ENCODE data around the gene CLEC9A.
A peak's percentile ranks its signal among the peaks of the same experiment; 100 is the strongest.

Gene CLEC9A

GRCh38 chr12:10073261-10073660 lies 42.8 kb downstream of the CLEC9A start:
- no peak overlapping the region for H3K4me3 ChIP-seq (ENCODE audit: low read depth, low read length)
- no peak for DNase-seq (ENCODE audit: low read depth)
- no peak for TF ChIP-seq MYC (IDR thresholded peaks at IDR 0.05; ENCODE audit: low read depth, low read length)
- TF ChIP-seq CTCF (IDR thresholded peaks at IDR 0.05; ENCODE audit: low read depth, low read length): no peak
- no peak for TF ChIP-seq MAX (IDR thresholded peaks at IDR 0.05; ENCODE audit: low read depth, low read length)
- no peak for TF ChIP-seq POLR2A (IDR thresholded peaks at IDR 0.05; ENCODE audit: extremely low read depth, insufficient read length)

GRCh38 chr12:10075451-10075850 lies 45.0 kb downstream of the CLEC9A start:
- no peak overlapping the region for H3K4me3 ChIP-seq (ENCODE audit: low read depth, low read length)
- TF ChIP-seq MAX (IDR thresholded peaks at IDR 0.05; ENCODE audit: low read depth, low read length): no peak
- no peak for TF ChIP-seq POLR2A (IDR thresholded peaks at IDR 0.05; ENCODE audit: extremely low read depth, insufficient read length)
- no peak for TF ChIP-seq CTCF (IDR thresholded peaks at IDR 0.05; ENCODE audit: low read depth, low read length)
- TF ChIP-seq MYC (IDR thresholded peaks at IDR 0.05; ENCODE audit: low read depth, low read length): no peak
- DNase-seq (ENCODE audit: low read depth): no peak

- no peak overlapping the region for H3K4me3 ChIP-seq (ENCODE audit: low read depth, low read length)
- DNase-seq (ENCODE audit: low read depth): peak; percentile 52
- TF ChIP-seq POLR2A (IDR thresholded peaks at IDR 0.05; ENCODE audit: extremely low read depth, insufficient read length): no peak
- TF ChIP-seq CTCF (IDR thresholded peaks at IDR 0.05; ENCODE audit: low read depth, low read length): no peak
- no peak for TF ChIP-seq MAX (IDR thresholded peaks at IDR 0.05; ENCODE audit: low read depth, low read length)
- TF ChIP-seq MYC (IDR thresholded peaks at IDR 0.05; ENCODE audit: low read depth, low read length): no peak
Observed at GRCh38 chr12:10082117-10082874, 51.8 kb downstream of the CLEC9A start.

GRCh38 chr12:10084733-10085132 lies 54.3 kb downstream of the CLEC9A start:
- DNase-seq (ENCODE audit: low read depth): no peak
- H3K4me3 ChIP-seq (ENCODE audit: low read depth, low read length): no peak overlapping the region
- TF ChIP-seq MYC (IDR thresholded peaks at IDR 0.05; ENCODE audit: low read depth, low read length) (no peak), CTCF (IDR thresholded peaks at IDR 0.05; ENCODE audit: low read depth, low read length) (no peak), MAX (IDR thresholded peaks at IDR 0.05; ENCODE audit: low read depth, low read length) (no peak), POLR2A (IDR thresholded peaks at IDR 0.05; ENCODE audit: extremely low read depth, insufficient read length) (no peak)

GRCh38 chr12:10086387-10086786 lies 55.9 kb downstream of the CLEC9A start:
- no peak for TF ChIP-seq MYC (IDR thresholded peaks at IDR 0.05; ENCODE audit: low read depth, low read length)
- no peak for TF ChIP-seq MAX (IDR thresholded peaks at IDR 0.05; ENCODE audit: low read depth, low read length)
- no peak for TF ChIP-seq POLR2A (IDR thresholded peaks at IDR 0.05; ENCODE audit: extremely low read depth, insufficient read length)
- TF ChIP-seq CTCF (IDR thresholded peaks at IDR 0.05; ENCODE audit: low read depth, low read length): no peak
- DNase-seq (ENCODE audit: low read depth): no peak
- no peak overlapping the region for H3K4me3 ChIP-seq (ENCODE audit: low read depth, low read length)
